GM21526 (cell line): ENCODE measurements around the gene PLEKHM3.
A peak's percentile ranks its signal among the peaks of the same experiment; 100 is the strongest.

Source experiments
- ATAC-seq: cut with Tn5 transposase; IDR thresholded peaks from one replicate; pipeline ENCODE4 v1.9.1; 2021; ENCODE audit warnings: moderate library complexity; ENCODE audit not compliant: unreplicated experiment, low FRiP score

Gene PLEKHM3

GRCh38 chr2:207896525-207897285, 128.6 kb downstream of the PLEKHM3 start:
- no peak for ATAC-seq

GRCh38 chr2:207895274-207895860, 130.0 kb downstream of the PLEKHM3 start:
- ATAC-seq: no peak

DNA sequence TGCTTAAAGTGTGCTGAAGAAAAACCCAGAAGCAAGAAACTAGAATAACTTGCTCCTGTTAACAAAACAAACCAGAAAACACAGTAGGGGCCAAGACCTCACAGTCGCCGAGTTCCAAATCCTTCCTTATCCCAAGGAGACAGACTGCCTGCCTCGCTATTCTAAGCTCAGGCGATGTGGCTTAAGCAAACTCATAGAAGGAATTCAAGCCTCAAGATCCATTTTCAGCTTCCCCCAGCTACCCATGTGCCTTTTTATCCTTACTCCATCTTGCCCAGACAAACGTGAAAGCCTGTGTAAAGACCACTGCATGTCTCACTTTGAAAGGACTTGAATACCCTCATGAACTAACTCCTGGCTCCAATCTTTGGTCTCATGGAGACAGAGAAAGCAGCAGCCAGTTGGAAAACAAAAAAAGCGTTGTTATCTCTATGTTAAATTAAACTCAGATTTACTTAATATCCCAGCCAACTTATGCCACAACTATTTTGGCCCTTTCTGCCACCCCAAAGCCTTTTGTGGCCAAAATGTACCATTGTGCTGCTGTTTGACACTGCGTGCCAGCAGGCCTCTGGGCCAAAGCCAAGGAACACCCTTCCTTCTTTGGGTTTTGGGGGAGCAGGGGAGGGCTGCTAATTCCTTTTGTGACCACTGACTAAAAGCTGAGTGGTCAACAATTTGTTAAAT, 132.5 kb downstream of the PLEKHM3 start:
- ATAC-seq: no peak

GRCh38 chr2:207891086-207891844, 134.1 kb downstream of the PLEKHM3 start:
- no peak for ATAC-seq

GRCh38 chr2:207887500-207887899, 137.8 kb downstream of the PLEKHM3 start:
- ATAC-seq: no peak

DNA sequence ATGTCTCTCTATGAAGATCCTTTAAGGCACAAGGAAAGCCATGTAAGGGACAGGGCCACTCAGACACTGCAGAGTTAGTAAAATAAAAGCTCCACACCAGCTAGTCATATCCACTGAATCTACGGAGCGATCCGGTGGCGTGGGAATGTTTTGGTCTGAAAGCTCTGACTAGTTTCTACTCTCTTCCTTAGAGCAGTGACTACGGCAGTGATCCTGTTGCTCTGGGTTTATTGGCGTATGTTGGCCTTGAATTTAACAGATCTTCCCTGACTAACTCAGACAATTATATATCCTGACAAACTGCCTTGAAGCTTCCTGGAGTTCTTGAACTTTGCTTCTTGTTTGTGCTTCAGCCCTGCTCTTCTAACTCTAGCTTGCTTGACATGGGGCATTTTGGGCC, 140.3 kb downstream of the PLEKHM3 start:
- no peak for ATAC-seq

GRCh38 chr2:207884127-207884526, 141.2 kb downstream of the PLEKHM3 start:
- no peak for ATAC-seq

GRCh38 chr2:207883002-207883780, 142.1 kb downstream of the PLEKHM3 start:
- no peak for ATAC-seq

GRCh38 chr2:207881902-207882301, 143.4 kb downstream of the PLEKHM3 start:
- no peak for ATAC-seq

DNA sequence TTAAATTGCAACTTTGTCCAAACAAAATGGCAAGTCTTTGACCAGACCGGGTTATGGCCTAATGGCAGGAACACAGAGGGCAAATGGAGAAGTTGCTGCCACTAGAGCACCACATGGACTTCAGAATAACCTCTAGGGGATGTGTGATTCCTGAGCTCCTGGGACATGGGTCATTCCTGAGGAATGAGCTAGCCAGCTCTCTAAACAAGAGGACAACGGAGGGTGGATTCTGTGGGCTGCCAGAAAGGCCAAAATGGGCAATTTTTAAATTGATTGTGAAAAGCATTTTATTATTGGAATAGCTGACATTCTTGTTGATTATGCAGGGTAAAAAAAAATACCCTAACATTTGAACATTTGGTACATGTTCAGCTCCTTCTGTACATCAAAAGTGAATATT, 145.8 kb downstream of the PLEKHM3 start:
- no peak for ATAC-seq

GRCh38 chr2:207876842-207877535, 148.3 kb downstream of the PLEKHM3 start:
- no peak for ATAC-seq

- ATAC-seq: no peak
Measured at GRCh38 chr2:207875473-207876212, 149.7 kb downstream of the PLEKHM3 start.

GRCh38 chr2:207873794-207874193, 151.5 kb downstream of the PLEKHM3 start:
- ATAC-seq: peak; percentile 59

DNA sequence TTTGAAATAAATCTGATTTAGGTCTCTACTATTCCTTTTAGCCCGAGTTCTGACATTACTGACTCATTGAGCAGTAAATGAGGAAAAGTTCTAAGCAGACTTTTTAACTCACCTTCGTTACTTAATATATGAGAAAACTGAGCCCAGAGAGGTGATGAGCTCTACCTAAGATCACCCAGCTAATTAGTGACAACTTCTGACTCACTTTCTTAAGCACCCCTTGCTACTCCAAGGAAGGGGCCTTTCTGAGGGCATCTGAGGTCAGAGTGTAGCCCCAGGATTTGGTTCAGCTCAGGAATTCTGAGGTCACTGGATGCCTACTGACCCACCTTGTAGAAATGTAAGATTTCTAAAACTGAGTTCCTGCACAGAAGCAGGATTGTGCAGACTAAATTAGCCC, 153.4 kb downstream of the PLEKHM3 start:
- ATAC-seq: no peak

DNA sequence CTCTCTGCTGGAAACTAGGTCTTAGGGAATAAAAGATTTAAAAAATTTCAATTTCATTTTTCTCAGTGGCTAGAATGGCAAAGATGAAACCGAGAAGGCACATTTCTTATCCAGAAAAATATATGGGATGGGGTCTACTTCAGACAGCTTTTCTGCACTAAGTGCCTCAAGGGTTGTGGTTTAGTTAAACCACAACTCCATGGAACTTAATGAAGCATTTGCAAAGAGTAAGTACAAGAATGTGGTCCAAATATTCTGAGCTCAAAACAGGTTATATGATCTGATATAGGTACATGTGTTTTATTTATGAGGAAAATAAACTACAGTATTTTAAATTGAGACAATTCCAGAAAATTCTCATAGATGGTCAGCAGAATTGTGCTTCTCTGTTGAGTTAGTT, 153.8 kb downstream of the PLEKHM3 start:
- no peak for ATAC-seq

DNA sequence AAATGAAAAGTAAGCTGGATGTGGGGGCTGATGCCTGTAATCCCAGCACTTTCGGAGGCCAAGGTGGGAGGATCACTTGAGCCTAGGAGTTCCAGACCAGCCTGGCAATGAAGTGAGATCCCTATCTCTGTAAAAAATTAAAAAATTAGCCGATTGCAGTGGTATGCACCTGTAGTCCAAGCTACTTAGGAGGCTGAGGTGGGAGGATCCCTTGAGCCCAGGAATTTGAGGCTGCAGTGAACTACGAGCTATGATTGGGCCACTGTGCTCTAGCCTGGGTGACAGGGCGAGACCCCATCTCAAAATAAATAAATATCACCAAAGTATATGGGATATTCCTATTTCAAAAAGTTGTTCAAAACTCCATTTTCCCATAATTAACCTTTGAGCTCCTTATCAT, 154.5 kb downstream of the PLEKHM3 start:
- no peak for ATAC-seq

DNA sequence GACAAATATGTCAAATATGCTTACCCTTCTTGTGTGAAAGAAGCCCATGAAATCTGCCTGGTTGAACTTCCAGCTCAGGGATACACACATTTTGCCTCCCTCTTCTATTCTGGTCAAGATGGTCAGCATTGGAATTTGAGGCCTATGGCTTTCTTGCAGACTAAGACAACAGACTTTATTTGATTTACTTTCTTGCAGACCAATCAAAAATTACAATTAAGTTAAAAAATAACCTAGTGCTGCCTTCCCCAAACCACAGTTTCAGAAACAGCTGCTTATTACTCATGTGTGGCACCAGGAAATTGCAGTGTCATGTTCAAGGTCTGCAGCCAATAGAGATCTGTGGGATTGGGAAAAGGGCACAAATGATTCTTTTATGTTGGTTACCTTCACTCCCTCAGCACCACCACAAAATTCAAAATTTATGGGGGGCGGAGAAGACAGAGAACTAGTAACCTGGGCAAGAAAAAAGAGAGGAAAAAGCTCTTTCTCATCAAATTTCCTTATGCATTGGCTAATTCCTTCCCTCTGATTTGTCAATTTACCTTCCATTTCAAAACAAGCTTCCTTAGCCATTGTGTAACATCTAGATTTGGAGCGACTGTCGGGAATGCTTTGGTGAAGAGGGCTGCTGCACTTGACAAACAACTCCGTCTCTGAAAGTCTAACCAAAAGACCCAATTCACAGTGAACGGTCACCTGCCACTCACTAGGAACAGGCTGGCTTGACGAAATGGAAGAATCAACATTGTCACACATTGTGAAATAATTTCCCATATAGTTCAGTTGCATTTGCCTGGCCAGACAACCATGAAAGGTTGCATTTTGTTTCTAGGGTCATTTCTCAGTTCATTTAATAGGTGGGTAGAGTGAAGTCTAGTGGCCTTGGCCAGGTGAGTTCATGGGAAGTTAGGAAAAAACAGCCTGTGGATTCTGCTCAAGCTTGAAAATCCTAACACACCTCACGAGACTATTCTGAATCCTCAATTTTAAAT, 155.2 kb downstream of the PLEKHM3 start:
- ATAC-seq: no peak
